ENCODE results near the gene DTWD1. TPM values are rescaled to one million over a fixed set of nuclear protein-coding genes. Genes with fewer than 3 reads are reported as not detected.

Gene DTWD1
- total and polyA plus RNA-seq, 2 of the 4 experiments (the other 2 are of a cell fraction), result 19.9 to 20.1 TPM

- BruUV-seq (replicated peaks), result no TSS peak
- H3K27me3 ChIP-seq (ENCODE audit: control insufficient read depth, insufficient read depth, low read length), result no peaks in the 10 kb centered on the region
- no peaks in the 10 kb centered on the region for H3K36me3 ChIP-seq (ENCODE audit: control insufficient read depth, insufficient read depth, low read length)
- ChIA-PET CTCF (interaction anchor here (0.7 to 1.2 kb wide), 2 partner anchors 12 to 25 kb away, joined by 3 to 6 read pairs; no protein-coding TSS in a partner anchor), POLR2A (ENCODE audit: unreplicated experiment) (no interaction called here)
- no peak overlapping the region for H3K18ac ChIP-seq (ENCODE audit: low read depth, low read length)
- no peak overlapping the region for H2AK9ac ChIP-seq (replicated peaks; ENCODE audit: low read depth, low read length, poor library complexity)
- no peak overlapping the region for H3K56ac ChIP-seq (ENCODE audit: extremely low read depth, insufficient read depth, low read length)
- no peak overlapping the region for H3K4me2 ChIP-seq (ENCODE audit: low read depth, low read length)
- peak; percentile 80 for DNase-seq
- no peaks in the 10 kb centered on the region for H4K20me1 ChIP-seq (ENCODE audit: insufficient read depth, low read length)
- intact Hi-C loops (cut with micrococcal nuclease) (loop anchor here (5.0 kb wide), 1 partner anchor 136 kb away; no protein-coding TSS in a partner anchor), in situ Hi-C loops (cut with MboI; ENCODE audit: low sequenced_read_pairs) (no loop called here), dilution Hi-C loops (cut with HindIII; ENCODE audit: low sequenced_read_pairs, unreplicated experiment) (no loop called here)
- H2AFZ ChIP-seq (replicated peaks; ENCODE audit: low read length, poor library complexity), result no peak overlapping the region
- H3K9me1 ChIP-seq (ENCODE audit: insufficient read depth, low read length), result no peaks in the 10 kb centered on the region
- H2BK15ac ChIP-seq (ENCODE audit: low read depth, low read length), result no peak overlapping the region; the same call in 2 of the 3 replicates
- no peak overlapping the region for H3K4me3 ChIP-seq (ENCODE audit: insufficient read depth, low read depth, low read length)
- no peak overlapping the region for H3K9ac ChIP-seq (ENCODE audit: low read depth, low read length)
- peaks cover 5% of the 10 kb centered on the region for H3K4me1 ChIP-seq (ENCODE audit: control insufficient read depth, insufficient read depth, low read length)
- peak overlapping the region in 1 of 2 experiments; percentile 68; a peak in 1 of 4 replicates for H4K8ac ChIP-seq (ENCODE audit: low read depth in 2 of 2, low read length in 2 of 2)
- TF ChIP-seq POLR2A (IDR thresholded peaks at IDR 0.05; ENCODE audit: low read depth, low read length) (no peak), CEBPB (IDR thresholded peaks at IDR 0.05; ENCODE audit: low read depth, low read length) (peak; percentile 98)
- no peak overlapping the region for H2BK120ac ChIP-seq (ENCODE audit: low read depth, low read length)
- no peak overlapping the region for H4K91ac ChIP-seq (ENCODE audit: insufficient read depth, low read depth, low read length)
- peak; percentile 71 for ATAC-seq (ENCODE audit: low read depth)
- H3K4ac ChIP-seq (ENCODE audit: low read depth, low read length), result no peak overlapping the region
- WGBS, 2 experiments (ENCODE audit: extremely low coverage in 2 of 2, insufficient read length in 1 of 2), result no CpG with 5 or more reads among the region's 2 CpGs
- H2BK5ac ChIP-seq (ENCODE audit: low read depth, low read length, poor library complexity, severe bottlenecking), result peak overlapping the region; percentile 95
- no peak overlapping the region for H4K5ac ChIP-seq (ENCODE audit: low read depth, low read length)
- no peak overlapping the region for H3K23ac ChIP-seq (ENCODE audit: low read depth, low read length)
- H3K27ac ChIP-seq (ENCODE audit: insufficient read depth, low read length), result peak overlapping the region; percentile 82; the same call in 1 of the 2 replicates
- no peaks in the 10 kb centered on the region for H3K79me1 ChIP-seq (ENCODE audit: low read depth in 1 of 2, low read length in 2 of 2)
- peak overlapping the region; percentile 61; the same call in 1 of the 2 replicates for H3K14ac ChIP-seq (replicated peaks; ENCODE audit: low read depth, low read length)
- no peaks in the 10 kb centered on the region for H3K9me3 ChIP-seq (ENCODE audit: control insufficient read depth, insufficient read depth, low read length)
- no peak overlapping the region for H2AK5ac ChIP-seq (ENCODE audit: low read depth, low read length)
- no peak overlapping the region for H2BK20ac ChIP-seq (ENCODE audit: low read depth, low read length)
Observed at GRCh38 chr15:49696433-49696832, 75.6 kb downstream of the DTWD1 start.
